Measurements from ENCODE around the gene GRIA1. TPM values are rescaled to one million over a fixed set of nuclear protein-coding genes. Genes with fewer than 3 reads are reported as not detected.

Gene GRIA1
- total RNA-seq, 1 donor from 2014 or later: not detected

- Mint-ChIP-seq H3K27me3 (ENCODE audit: unreplicated experiment) (no peaks in the 10 kb centered on the region), H3K4me3 (ENCODE audit: unreplicated experiment) (no peak overlapping the region), H3K27ac (ENCODE audit: unreplicated experiment) (no peak overlapping the region), H3K9me3 (ENCODE audit: unreplicated experiment) (no peaks in the 10 kb centered on the region), H3K4me1 (ENCODE audit: low read depth, unreplicated experiment) (no peaks in the 10 kb centered on the region), H3K36me3 (ENCODE audit: unreplicated experiment) (no peaks in the 10 kb centered on the region)
- TF ChIP-seq CTCF (IDR thresholded peaks at IDR 0.05; ENCODE audit: partially characterized antibody, unreplicated experiment): no peak
- no peak for DNase-seq
These were observed 26.7 kb upstream of the GRIA1 start for GRCh38 chr5:153463806-153464205.

- no peak for DNase-seq
- Mint-ChIP-seq H3K4me1 (ENCODE audit: low read depth, unreplicated experiment) (no peaks in the 10 kb centered on the region), H3K36me3 (ENCODE audit: unreplicated experiment) (no peaks in the 10 kb centered on the region), H3K9me3 (ENCODE audit: unreplicated experiment) (no peaks in the 10 kb centered on the region), H3K4me3 (ENCODE audit: unreplicated experiment) (no peak overlapping the region), H3K27ac (ENCODE audit: unreplicated experiment) (no peak overlapping the region), H3K27me3 (ENCODE audit: unreplicated experiment) (no peaks in the 10 kb centered on the region)
- no peak for TF ChIP-seq CTCF (IDR thresholded peaks at IDR 0.05; ENCODE audit: partially characterized antibody, unreplicated experiment)
These were observed 22.9 kb upstream of the GRIA1 start for GRCh38 chr5:153467546-153467945.

- H3K4me1 Mint-ChIP-seq (ENCODE audit: low read depth, unreplicated experiment): no peaks in the 10 kb centered on the region
- no peak overlapping the region for H3K4me3 Mint-ChIP-seq (ENCODE audit: unreplicated experiment)
- no peak for TF ChIP-seq CTCF (IDR thresholded peaks at IDR 0.05; ENCODE audit: partially characterized antibody, unreplicated experiment)
- H3K9me3 Mint-ChIP-seq (ENCODE audit: unreplicated experiment): no peaks in the 10 kb centered on the region
- DNase-seq: no peak
- no peak overlapping the region for H3K27ac Mint-ChIP-seq (ENCODE audit: unreplicated experiment)
- H3K36me3 Mint-ChIP-seq (ENCODE audit: unreplicated experiment): peaks cover 4% of the 10 kb centered on the region
- H3K27me3 Mint-ChIP-seq (ENCODE audit: unreplicated experiment): no peaks in the 10 kb centered on the region
These were observed 21.0 kb upstream of the GRIA1 start for GRCh38 chr5:153469423-153469822.

- H3K27me3 Mint-ChIP-seq (ENCODE audit: unreplicated experiment): no peaks in the 10 kb centered on the region
- no peaks in the 10 kb centered on the region for H3K4me1 Mint-ChIP-seq (ENCODE audit: low read depth, unreplicated experiment)
- H3K4me3 Mint-ChIP-seq (ENCODE audit: unreplicated experiment): no peak overlapping the region
- H3K36me3 Mint-ChIP-seq (ENCODE audit: unreplicated experiment): peaks cover 4% of the 10 kb centered on the region
- no peaks in the 10 kb centered on the region for H3K9me3 Mint-ChIP-seq (ENCODE audit: unreplicated experiment)
- H3K27ac Mint-ChIP-seq (ENCODE audit: unreplicated experiment): no peak overlapping the region
- TF ChIP-seq CTCF (IDR thresholded peaks at IDR 0.05; ENCODE audit: partially characterized antibody, unreplicated experiment): no peak
- no peak for DNase-seq
These were observed 19.7 kb upstream of the GRIA1 start for GRCh38 chr5:153470736-153471135.

- no peak for TF ChIP-seq CTCF (IDR thresholded peaks at IDR 0.05; ENCODE audit: partially characterized antibody, unreplicated experiment)
- no peaks in the 10 kb centered on the region for H3K4me1 Mint-ChIP-seq (ENCODE audit: low read depth, unreplicated experiment)
- no peaks in the 10 kb centered on the region for H3K27me3 Mint-ChIP-seq (ENCODE audit: unreplicated experiment)
- no peak for DNase-seq
- no peaks in the 10 kb centered on the region for H3K9me3 Mint-ChIP-seq (ENCODE audit: unreplicated experiment)
- no peak overlapping the region for H3K4me3 Mint-ChIP-seq (ENCODE audit: unreplicated experiment)
- H3K27ac Mint-ChIP-seq (ENCODE audit: unreplicated experiment): no peak overlapping the region
- H3K36me3 Mint-ChIP-seq (ENCODE audit: unreplicated experiment): peaks cover 4% of the 10 kb centered on the region
These were observed 13.7 kb upstream of the GRIA1 start for GRCh38 chr5:153476767-153477166.
